Stimulated activated memory B cell treated with anti-CD40 and anti-IgM and Interleukin-4, amounts not matched to agents 10 μg/mL and 1 μg/mL and 100 μg/mL, for 72 hours (primary cell): ENCODE results near the gene NECTIN4.
"Not testable (repeated sequence)": the region's sequence is repeated elsewhere in the genome, so short reads cannot be mapped to it uniquely, and the experiment has no call there.

Experiments used
- ATAC-seq: fragments of 150-1000 bp; cut with Tn5 transposase; 2 replicates; pipeline ENCODE4 v1.10.0; 2021
- H3K27ac Mint-ChIP-seq: one replicate; pipeline ENCODE4 v1.8.0; 2022; ENCODE audit warnings: mild to moderate bottlenecking, mixed read lengths
- H3K27me3 Mint-ChIP-seq: one replicate; pipeline ENCODE4 v1.8.0; 2022; ENCODE audit warnings: mixed read lengths
- H3K36me3 Mint-ChIP-seq: one replicate; pipeline ENCODE4 v1.8.0; 2022; ENCODE audit warnings: mixed read lengths
- H3K4me1 Mint-ChIP-seq: one replicate; pipeline ENCODE4 v1.8.0; 2022; ENCODE audit warnings: mixed read lengths
- H3K4me3 Mint-ChIP-seq: one replicate; pipeline ENCODE4 v1.8.0; 2022; ENCODE audit warnings: mild to moderate bottlenecking, moderate library complexity, mixed read lengths
- H3K9me3 Mint-ChIP-seq: one replicate; pipeline ENCODE4 v1.8.0; 2022; ENCODE audit warnings: mixed read lengths

The NECTIN4 gene

DNA sequence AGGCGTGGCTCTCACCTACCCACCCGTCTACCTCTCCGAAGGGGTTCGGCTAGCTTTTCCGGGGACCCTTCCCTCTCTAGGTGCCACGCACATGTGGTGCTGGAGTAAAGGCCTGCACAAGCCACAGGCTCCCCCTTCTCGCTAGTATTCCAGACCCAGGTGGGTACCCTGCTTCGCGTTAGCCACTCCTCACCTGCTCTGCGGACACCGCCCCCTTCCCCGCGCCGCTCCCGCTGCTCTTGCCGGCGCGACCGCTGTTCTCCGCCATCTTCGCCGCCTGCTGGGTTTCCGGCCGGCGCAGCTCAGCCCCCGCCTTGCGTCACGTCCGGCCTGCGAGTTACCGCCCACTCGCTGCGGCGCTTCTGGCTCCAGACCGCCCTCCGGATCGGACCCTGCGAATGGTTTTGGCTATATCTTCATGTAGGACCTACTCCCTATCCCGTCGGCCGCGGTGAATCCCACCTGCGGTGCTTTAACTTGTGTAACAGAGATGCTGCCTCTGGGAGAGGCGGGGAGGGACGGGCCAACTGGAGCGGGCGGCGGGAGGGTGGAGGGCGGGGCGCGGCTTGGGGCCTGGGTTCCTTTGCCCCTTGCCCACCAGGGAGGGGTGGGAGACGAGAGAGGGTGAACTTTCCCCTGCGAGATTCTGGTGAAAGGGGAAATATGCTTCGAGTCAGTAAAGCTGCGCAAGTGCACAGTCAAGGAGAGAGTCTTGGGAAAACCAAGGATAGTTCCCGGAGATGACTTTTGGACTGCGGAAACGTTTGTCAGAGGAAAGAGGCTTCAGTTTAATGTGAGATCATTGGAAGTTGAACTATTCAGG, 28.6 kb upstream of the NECTIN4 start, which contains the start of the genes NIT1 and PFDN2:
Gene NIT1, plus strand, starts transcription at position 347 of the 823 bp plus-strand sequence. Its CDS starts 72 bp downstream, at position 419.
Gene PFDN2, minus strand, starts transcription at position 279 of the 823 bp plus-strand sequence. Its CDS starts 11 bp downstream, at position 268.
- Mint-ChIP-seq H3K27me3 (no peaks in the 10 kb centered on the region), H3K9me3 (no peaks in the 10 kb centered on the region), H3K4me1 (peaks cover 84% of the 10 kb centered on the region), H3K36me3 (peaks cover 37% of the 10 kb centered on the region), H3K4me3 (peak within 1 kb of the TSS; percentile 92), H3K27ac (peak within 1 kb of the TSS; percentile 94)
- peak; percentile 93 for ATAC-seq

DNA sequence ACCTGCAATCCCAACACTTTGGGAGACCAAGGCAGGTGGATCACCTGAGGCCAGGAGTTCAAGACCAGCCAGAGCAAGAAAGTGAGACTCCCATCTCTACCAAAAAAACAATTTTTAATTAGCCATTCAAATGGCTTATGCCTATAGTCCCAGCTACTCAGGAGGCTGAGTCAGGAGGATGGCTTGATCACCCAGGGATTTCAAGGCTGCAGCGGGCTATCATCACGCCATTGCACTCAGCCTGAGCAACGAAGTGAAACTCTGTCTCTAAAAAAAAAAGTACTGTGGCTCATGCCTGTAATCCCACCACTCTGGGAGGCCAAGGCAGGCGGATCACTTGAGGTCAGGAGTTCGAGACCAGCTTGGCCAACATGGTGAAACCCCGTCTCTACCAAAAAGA, 26.6 kb upstream of the NECTIN4 start:
- H3K27ac Mint-ChIP-seq, result peak overlapping the region; percentile 94
- H3K4me1 Mint-ChIP-seq, result peaks cover 84% of the 10 kb centered on the region
- not testable (repeated sequence) for H3K4me3 Mint-ChIP-seq, H3K27me3 Mint-ChIP-seq, ATAC-seq, H3K9me3 Mint-ChIP-seq
- peaks cover 17% of the 10 kb centered on the region for H3K36me3 Mint-ChIP-seq

DNA sequence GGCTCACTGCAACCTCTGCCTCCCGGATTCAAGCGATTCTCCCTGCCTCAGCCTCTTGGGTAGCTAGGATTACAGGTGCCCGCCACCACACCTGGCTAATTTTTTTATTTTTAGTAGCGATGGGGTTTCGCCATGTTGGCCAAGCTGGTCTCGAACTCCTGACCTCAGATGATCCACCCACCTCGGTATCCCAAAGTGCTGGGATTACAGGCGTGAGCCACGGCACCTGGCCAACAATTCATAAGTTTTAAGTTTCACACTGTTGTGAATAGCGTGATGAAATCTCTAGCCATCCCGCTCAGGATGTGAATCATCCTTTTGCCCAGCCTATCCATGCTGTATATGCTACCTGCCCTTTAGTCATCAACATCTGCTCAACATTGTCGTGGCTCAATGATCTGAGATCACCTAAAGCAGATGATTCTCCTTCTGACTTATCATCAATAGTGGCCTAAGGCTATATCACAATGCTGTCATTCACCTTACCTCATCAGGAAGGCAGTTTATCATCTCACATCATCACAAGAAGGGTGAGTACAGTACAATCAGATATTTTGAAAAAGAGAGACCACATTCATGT, 25.9 kb upstream of the NECTIN4 start:
- Mint-ChIP-seq H3K27me3 (no peaks in the 10 kb centered on the region), H3K4me1 (peaks cover 79% of the 10 kb centered on the region), H3K27ac (no peak overlapping the region), H3K36me3 (peaks cover 15% of the 10 kb centered on the region), H3K9me3 (no peaks in the 10 kb centered on the region), H3K4me3 (no peak overlapping the region)
- ATAC-seq, result no peak

DNA sequence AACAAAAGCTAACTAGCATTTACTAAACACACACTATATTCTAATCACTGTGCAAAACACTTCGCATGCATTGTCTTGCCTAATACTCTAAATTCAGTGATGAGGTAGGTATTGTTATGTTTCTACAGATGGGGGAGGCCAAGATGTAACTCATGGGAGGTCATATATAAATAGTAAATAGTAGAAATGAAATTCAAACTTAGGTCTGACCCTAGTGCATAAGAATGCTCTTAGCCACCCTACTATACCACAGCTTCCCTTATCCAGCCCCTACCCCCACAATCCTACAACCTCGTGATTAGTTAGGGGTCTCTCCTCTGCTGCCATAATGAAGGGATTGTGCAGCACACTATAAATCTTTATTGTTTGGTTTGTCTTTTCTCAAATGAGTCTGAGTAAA, 25.2 kb upstream of the NECTIN4 start:
- no peak for ATAC-seq
- H3K4me3 Mint-ChIP-seq, result no peak overlapping the region
- H3K36me3 Mint-ChIP-seq, result peaks cover 8% of the 10 kb centered on the region
- no peak overlapping the region for H3K27ac Mint-ChIP-seq
- H3K27me3 Mint-ChIP-seq, result no peaks in the 10 kb centered on the region
- peaks cover 73% of the 10 kb centered on the region for H3K4me1 Mint-ChIP-seq
- no peaks in the 10 kb centered on the region for H3K9me3 Mint-ChIP-seq

DNA sequence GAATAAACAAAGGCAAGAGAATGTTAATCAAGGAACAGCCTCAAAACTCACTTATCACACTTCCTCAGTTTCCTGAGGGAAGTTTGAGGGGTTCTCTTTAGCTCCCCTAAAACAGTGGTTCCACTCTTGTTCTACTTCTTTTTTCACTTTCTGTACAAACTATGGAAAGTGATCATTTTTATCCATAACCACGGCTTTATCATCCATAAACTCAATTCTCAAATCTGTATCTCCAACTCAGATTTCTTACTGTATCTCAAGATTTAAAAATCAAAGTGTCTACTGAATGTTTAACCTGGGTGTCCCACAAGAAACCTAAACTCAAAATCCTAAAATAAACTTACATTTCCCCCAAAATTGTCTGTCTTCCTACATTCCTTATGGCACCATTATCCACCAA, 24.6 kb upstream of the NECTIN4 start:
- H3K4me3 Mint-ChIP-seq, result no peak overlapping the region

DNA sequence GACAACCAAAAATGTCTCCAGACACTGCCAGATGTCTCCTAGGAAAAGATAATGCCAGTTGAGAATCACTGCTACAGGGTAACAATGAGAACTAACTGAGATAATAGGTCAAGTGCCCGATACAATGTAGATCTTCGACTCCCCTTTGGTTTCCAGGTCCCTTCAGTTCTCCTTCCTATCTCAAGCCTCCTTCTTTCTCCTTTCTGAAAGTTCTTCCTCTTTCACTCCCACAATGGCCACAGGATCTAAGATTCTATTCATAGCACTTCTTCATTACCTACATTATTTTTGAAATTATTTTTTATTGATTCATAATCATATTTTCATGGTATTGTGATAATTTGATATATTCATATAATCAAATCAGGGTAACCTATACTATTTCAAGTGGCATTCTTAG, 22.2 kb upstream of the NECTIN4 start:
- no peaks in the 10 kb centered on the region for H3K27me3 Mint-ChIP-seq
- ATAC-seq, result no peak
- H3K4me1 Mint-ChIP-seq, result peaks cover 58% of the 10 kb centered on the region
- no peaks in the 10 kb centered on the region for H3K9me3 Mint-ChIP-seq
- H3K36me3 Mint-ChIP-seq, result peaks cover 15% of the 10 kb centered on the region
- peak overlapping the region; percentile 27 for H3K27ac Mint-ChIP-seq
- H3K4me3 Mint-ChIP-seq, result no peak overlapping the region

More for the DNA sequence above, 24.6 kb upstream of the NECTIN4 start:
- peaks cover 69% of the 10 kb centered on the region for H3K4me1 Mint-ChIP-seq
- ATAC-seq, result no peak
- H3K9me3 Mint-ChIP-seq, result no peaks in the 10 kb centered on the region
- no peaks in the 10 kb centered on the region for H3K27me3 Mint-ChIP-seq
- H3K27ac Mint-ChIP-seq, result no peak overlapping the region
- peaks cover 9% of the 10 kb centered on the region for H3K36me3 Mint-ChIP-seq

DNA sequence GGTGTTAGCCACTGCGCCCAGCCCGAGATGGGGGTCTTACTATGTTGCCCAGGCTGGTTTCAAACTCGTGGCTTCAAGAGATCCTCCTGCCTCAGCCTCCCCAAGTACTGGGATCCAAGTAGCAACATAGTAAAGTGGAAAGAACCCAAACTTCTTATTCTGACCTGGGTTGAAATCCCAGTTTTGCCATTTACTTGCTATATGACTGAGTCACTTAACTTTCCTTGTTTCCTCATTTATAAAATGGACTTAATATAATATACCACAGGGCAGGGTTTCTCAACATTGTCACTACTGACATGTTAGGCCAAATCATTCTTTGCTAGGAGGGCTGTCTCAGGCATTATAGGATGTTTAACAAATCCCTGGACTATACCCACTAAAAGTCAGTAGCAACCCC, 21.8 kb upstream of the NECTIN4 start:
- ATAC-seq, result no peak
- peaks cover 58% of the 10 kb centered on the region for H3K4me1 Mint-ChIP-seq
- no peaks in the 10 kb centered on the region for H3K9me3 Mint-ChIP-seq

DNA sequence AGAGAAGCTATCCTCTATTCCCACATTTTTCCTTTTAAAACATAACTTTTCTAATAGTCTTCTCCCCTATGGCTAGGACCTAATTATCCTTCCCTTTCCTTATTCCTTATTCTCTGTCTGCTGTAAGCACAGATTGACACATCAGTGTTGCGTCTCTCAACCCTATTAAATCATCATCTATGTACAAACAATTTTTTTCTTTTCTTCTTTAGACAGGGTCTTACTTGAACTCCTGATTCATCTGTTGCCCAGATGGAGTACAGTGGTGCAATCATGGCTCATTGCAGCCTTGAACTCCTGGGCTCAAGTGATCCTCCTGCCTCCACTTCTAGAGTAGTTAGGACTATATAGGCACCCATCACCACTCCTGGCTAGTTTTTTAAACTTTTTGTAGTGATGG, 17.1 kb upstream of the NECTIN4 start:
- Mint-ChIP-seq H3K4me1 (peaks cover 27% of the 10 kb centered on the region), H3K4me3 (no peak overlapping the region), H3K36me3 (peaks cover 21% of the 10 kb centered on the region), H3K27ac (no peak overlapping the region), H3K27me3 (no peaks in the 10 kb centered on the region), H3K9me3 (no peaks in the 10 kb centered on the region)
- no peak for ATAC-seq

More for the DNA sequence above, 21.8 kb upstream of the NECTIN4 start:
- Mint-ChIP-seq H3K4me3 (no peak overlapping the region), H3K27me3 (no peaks in the 10 kb centered on the region), H3K27ac (peak overlapping the region; percentile 27), H3K36me3 (peaks cover 19% of the 10 kb centered on the region)

DNA sequence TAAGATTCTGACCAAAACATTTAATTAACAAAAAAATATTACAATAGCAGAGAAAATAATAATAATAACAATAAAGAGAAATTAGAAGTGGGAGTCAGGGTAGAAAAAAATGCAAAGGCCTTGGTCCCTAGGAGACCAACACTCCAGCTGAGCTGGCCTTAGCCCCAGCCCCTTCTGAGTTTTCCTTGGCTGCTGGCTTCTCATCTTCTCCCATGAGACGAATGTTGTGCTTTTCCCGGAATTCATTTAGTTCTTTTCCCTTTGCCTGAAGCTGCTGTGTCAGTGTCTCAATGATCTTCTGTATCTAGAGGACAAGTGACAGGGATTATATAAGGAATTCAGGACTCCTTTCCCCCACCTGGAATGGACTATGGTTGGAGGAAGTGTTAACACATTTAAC, 11.2 kb upstream of the NECTIN4 start:
- H3K4me3 Mint-ChIP-seq, result no peak overlapping the region
- H3K9me3 Mint-ChIP-seq, result no peaks in the 10 kb centered on the region
- H3K27ac Mint-ChIP-seq, result no peak overlapping the region
- peaks cover 43% of the 10 kb centered on the region for H3K4me1 Mint-ChIP-seq
- no peaks in the 10 kb centered on the region for H3K27me3 Mint-ChIP-seq
- peaks cover 7% of the 10 kb centered on the region for H3K36me3 Mint-ChIP-seq
- ATAC-seq, result no peak

DNA sequence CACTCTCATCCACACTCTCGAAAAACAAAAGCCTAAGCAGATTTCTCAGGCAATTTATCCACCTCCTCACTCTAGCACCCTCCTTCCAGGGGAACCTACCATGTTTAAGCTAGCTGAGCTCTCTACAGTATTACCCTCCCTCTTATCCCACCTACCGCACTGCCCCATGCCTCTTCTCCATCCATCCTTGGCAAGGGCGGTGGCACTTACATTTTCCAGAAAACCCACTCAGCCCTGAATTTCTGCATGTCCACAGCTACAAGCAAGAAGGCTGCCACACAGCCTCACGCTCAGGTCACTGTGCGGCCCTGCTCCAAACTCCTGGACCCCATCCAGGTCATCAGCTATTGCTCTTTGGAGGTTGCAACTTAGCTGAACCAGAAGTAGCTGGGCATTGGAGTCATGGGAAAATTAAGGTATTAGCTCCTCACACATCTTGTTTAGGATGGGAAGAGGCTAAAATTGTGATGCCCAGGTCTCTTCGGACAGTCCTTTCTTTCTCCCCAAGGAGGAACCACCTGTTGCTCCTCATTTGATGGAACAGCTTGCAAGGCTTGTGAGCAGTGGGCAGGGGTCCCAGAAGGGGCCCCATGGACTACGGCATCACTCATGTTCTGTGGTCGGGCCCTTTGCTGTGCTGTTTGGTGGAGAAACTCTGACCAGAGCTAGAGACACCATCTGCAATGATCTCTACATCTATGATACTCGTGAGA, 9.9 kb upstream of the NECTIN4 start:
- Mint-ChIP-seq H3K27ac (peak overlapping the region; percentile 85), H3K36me3 (peaks cover 7% of the 10 kb centered on the region), H3K9me3 (no peaks in the 10 kb centered on the region), H3K4me3 (peak overlapping the region; percentile 89), H3K27me3 (no peaks in the 10 kb centered on the region), H3K4me1 (peaks cover 45% of the 10 kb centered on the region)
- no peak for ATAC-seq

DNA sequence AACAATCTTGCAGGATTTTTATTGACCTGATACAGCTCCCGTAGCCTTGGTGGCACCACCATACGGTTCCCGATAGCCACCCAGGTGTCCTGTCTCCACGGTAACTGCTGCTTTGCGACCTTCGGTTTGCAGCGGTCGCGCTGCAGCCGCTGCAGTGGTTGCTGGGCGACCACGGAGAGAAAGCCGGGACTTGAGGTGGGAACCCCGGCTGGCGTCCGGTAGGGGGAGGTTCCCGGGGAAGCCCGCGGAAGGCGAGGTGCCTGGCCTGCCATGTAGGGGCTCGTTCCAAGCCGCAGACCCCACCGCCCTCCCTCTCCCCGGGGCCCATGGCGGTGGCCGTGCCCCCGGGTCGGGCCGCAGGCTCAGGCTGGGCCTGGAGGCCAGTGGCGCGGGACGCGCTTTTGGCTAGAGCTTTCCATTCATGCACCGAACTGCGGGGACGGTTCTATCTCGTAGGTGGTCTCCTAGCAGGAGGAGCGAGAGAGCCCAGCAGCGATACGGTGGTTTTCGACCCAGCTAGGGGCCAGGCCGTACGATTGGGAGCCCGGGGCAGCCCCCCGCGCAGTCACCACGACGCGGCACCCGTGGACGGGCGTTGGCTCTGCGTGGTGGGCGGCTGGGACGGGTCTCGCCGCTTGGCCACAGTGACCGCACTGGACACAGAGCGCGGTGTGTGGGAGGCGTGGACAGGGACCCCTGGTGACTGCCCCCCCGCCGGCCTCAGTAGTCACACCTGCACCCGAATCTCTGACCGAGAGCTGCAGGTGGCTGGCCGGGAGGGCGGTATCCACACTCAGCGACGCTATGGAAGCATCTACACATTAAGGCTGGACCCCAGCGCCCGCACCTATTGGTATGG, 9.1 kb upstream of the NECTIN4 start, which contains the start of gene KLHDC9:
Gene KLHDC9, plus strand, starts transcription at position 152 of the 859 bp plus-strand sequence. Its CDS starts 175 bp downstream, at position 327.
- peaks cover 7% of the 10 kb centered on the region for H3K36me3 Mint-ChIP-seq
- ATAC-seq, result peak; percentile 91
- peak within 1 kb of the TSS; percentile 85 for H3K27ac Mint-ChIP-seq
- no peaks in the 10 kb centered on the region for H3K27me3 Mint-ChIP-seq
- no peaks in the 10 kb centered on the region for H3K9me3 Mint-ChIP-seq
- H3K4me3 Mint-ChIP-seq, result peak within 1 kb of the TSS; percentile 89
- peaks cover 45% of the 10 kb centered on the region for H3K4me1 Mint-ChIP-seq

DNA sequence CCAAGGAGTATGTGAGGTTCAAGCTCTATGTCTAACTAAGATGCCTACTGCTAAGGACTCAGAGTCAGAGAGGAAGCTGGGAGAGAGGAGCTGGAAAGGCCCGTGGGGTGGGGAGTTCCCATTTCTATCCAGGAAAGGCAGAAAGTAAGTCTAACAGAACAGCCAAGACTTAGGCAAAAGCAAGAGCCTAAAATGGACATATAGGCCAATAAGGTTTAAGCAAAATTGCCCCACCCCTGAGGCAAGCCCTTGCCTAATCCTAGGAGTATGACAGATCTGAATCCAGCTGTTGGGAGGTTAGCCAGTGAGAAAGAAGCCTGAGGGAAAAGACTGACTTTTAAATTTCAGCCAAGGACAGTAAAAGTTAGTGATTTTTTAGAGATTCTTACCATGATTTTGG, 7.2 kb upstream of the NECTIN4 start:
- Mint-ChIP-seq H3K27ac (peak overlapping the region; percentile 85), H3K27me3 (no peaks in the 10 kb centered on the region), H3K9me3 (no peaks in the 10 kb centered on the region), H3K4me1 (peaks cover 53% of the 10 kb centered on the region), H3K4me3 (no peak overlapping the region), H3K36me3 (no peaks in the 10 kb centered on the region)
- no peak for ATAC-seq

DNA sequence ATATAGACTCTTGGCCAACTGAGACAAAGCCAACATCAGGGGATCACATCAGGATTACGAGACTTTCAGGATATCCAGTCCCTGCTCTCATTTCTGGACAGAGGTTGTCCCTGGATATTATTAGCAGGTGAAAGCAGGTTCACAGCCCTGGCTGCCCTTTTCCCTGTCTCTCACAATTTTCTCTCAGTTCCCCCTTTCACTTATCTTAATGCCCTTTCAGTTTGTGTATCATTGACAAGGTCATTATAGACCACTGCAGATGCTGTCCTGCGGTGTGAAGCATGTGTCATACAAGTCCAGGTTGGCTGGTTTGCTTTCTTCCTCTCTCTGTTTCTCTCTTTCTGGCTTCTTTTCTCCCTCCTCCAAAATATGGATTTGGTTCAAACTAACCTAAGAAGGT, 6.7 kb upstream of the NECTIN4 start:
- H3K4me1 Mint-ChIP-seq, result peaks cover 53% of the 10 kb centered on the region
- H3K36me3 Mint-ChIP-seq, result no peaks in the 10 kb centered on the region
- H3K27me3 Mint-ChIP-seq, result no peaks in the 10 kb centered on the region
- peak overlapping the region; percentile 85 for H3K27ac Mint-ChIP-seq
- H3K9me3 Mint-ChIP-seq, result no peaks in the 10 kb centered on the region
- H3K4me3 Mint-ChIP-seq, result no peak overlapping the region
- peak; percentile 69 for ATAC-seq

DNA sequence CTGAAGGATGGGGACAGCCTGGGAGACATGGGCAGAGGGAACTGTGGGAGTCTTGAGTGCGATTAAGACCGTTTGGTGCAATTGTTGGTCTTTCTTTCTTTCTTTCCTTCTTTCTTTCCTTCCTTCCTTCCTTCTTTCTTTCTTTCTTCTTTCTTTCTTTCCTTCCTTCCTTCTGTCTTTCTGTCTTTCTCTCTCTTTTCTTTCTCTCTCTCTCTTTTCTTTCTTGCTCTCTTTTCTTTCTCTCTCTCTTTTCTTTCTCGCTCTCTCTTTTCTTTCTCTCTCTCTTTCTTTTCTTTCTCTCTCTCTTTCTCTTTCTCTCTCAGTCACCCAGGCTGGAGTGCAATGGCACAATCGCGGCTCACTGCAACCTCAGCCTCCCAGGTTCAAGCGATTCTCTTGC, 5.9 kb upstream of the NECTIN4 start:
- Mint-ChIP-seq H3K4me1 (peaks cover 53% of the 10 kb centered on the region), H3K9me3 (no peaks in the 10 kb centered on the region), H3K27me3 (no peaks in the 10 kb centered on the region), H3K36me3 (no peaks in the 10 kb centered on the region), H3K4me3 (no peak overlapping the region), H3K27ac (peak overlapping the region; percentile 85)
- ATAC-seq, result no peak
